Panc1 (cell line): ENCODE data around the gene FBXW12. TPM values are rescaled to one million over a fixed set of nuclear protein-coding genes. Genes with fewer than 3 reads are reported as not detected.
"Not testable (repeated sequence)": the region's sequence is repeated elsewhere in the genome, so short reads cannot be mapped to it uniquely, and the experiment has no call there.

ENCODE experiments used
- ATAC-seq: fragments of 200-7000 bp; cut with Tn5 transposase; 2 replicates; pipeline ENCODE4 v1.9.1; 2020; ENCODE audit warnings: mild to moderate bottlenecking, moderate library complexity
- BruUV-seq: library from RNA; stranded (reverse); fragments of 400-500 nt; replicated peaks from 2 replicates; lab custom pipeline; 2021; lab: Mats Ljungman, UMichigan
- CTCF ChIA-PET: fragments of 300-600 bp; sonication (Branson Sonifier 250); formaldehyde crosslinking; loops from one replicate; lab custom pipeline; 2022; ENCODE audit warnings: antibody characterized with exemption; lab: Charles Lee
- POLR2A ChIA-PET: fragments of 300-600 bp; sonication (Branson Sonifier 250); formaldehyde crosslinking; loops from one replicate; lab custom pipeline; 2022; ENCODE audit warnings: antibody characterized with exemption; lab: Charles Lee
- DNase-seq: peaks from one replicate; pipeline ENCODE4 v3.0.0-alpha.2; 2010; ENCODE audit warnings: low read depth, low spot score
- H3K27ac ChIP-seq: 2 replicates; pipeline ENCODE4 v1.5.1; 2011; ENCODE audit warnings: mild to moderate bottlenecking, low read length, inconsistent platforms
- H3K27me3 ChIP-seq: fragments of 200-500 bp; sonication (Bioruptor generic); 2 replicates; pipeline ENCODE4 v1.6.0; 2014; ENCODE audit warnings: low read length, inconsistent platforms; ENCODE audit not compliant: control insufficient read depth, insufficient read depth
- H3K36me3 ChIP-seq: fragments of 200-500 bp; sonication (Bioruptor generic); 2 replicates; pipeline ENCODE4 v1.5.1; 2014; ENCODE audit warnings: inconsistent platforms, mild to moderate bottlenecking, low read length, moderate library complexity; ENCODE audit not compliant: control insufficient read depth, insufficient read depth
- H3K4me1 ChIP-seq: 2 replicates; pipeline ENCODE4 v1.5.1; 2011; ENCODE audit warnings: inconsistent platforms, mild to moderate bottlenecking, low read length, moderate library complexity; ENCODE audit not compliant: control insufficient read depth, insufficient read depth
- H3K4me3 ChIP-seq, 2 experiments: 2 replicates each; pipeline ENCODE4 v1.5.1; 2011 to 2012; ENCODE audit warnings: low read depth in 2 of 2, low read length in 2 of 2, mild to moderate bottlenecking in 2 of 2, inconsistent platforms in 1 of 2, moderate library complexity in 1 of 2
- H3K9me3 ChIP-seq: fragments of 200-500 bp; sonication (Bioruptor generic); 2 replicates; pipeline ENCODE4 v1.5.1; 2014; ENCODE audit warnings: low read depth, mild to moderate bottlenecking, inconsistent platforms, low read length, moderate library complexity; ENCODE audit not compliant: control insufficient read depth, insufficient read depth
- POLR2AphosphoS5 ChIP-seq: IDR thresholded peaks from 2 replicates; pipeline ENCODE4 v1.6.1; 2012; ENCODE audit warnings: mild to moderate bottlenecking, low read depth, low read length, moderate library complexity
- SIN3A ChIP-seq: IDR thresholded peaks from 2 replicates; pipeline ENCODE4 v1.6.1; 2012; ENCODE audit warnings: low read depth, mild to moderate bottlenecking, low read length, moderate library complexity, borderline replicate concordance; ENCODE audit not compliant: insufficient read depth
- TCF7L2 ChIP-seq: IDR thresholded peaks from 2 replicates; pipeline ENCODE4 v1.6.1; 2011; ENCODE audit warnings: mild to moderate bottlenecking, low read depth, low read length, inconsistent platforms
- in situ Hi-C: cut with HindIII; loops from 2 replicates; pipeline ENCODE4 v1.10.0; 2016; ENCODE audit warnings: low sequenced_read_pairs, low pct_unique_long_range_greater_than_20kb
- intact Hi-C: fragments of 100-400 bp; cut with micrococcal nuclease; formaldehyde crosslinking; loops from one replicate; pipeline ENCODE4 v1.10.0; 2022; ENCODE audit not compliant: unreplicated experiment
- total RNA-seq: library from RNA; stranded (reverse); gene quantifications from one replicate; pipeline ENCODE4 v1.2.1, GENCODE V29; 2021; ENCODE audit not compliant: unreplicated experiment
- TF ChIP-seq, protein P1 (sequence below): fragments of 450-650 bp; IDR thresholded peaks from 2 replicates; pipeline ENCODE4 v1.5.1; 2017; ENCODE audit warnings: mild to moderate bottlenecking
- TF ChIP-seq, protein P2 (sequence below), 2 experiments: IDR thresholded peaks; 2 replicates each; pipeline ENCODE4 v1.6.1; 2011 to 2012; ENCODE audit warnings: low read depth in 2 of 2, control low read depth in 1 of 2, low read length in 1 of 2, mild to moderate bottlenecking in 1 of 2, moderate library complexity in 1 of 2; ENCODE audit not compliant: insufficient read depth in 1 of 2

FBXW12 gene
- total RNA-seq, 1 experiment from 2014 or later: not detected

- Histone ChIP-seq H3K4me3 (no peak overlapping the region), H3K27ac (no peak overlapping the region), H3K27me3 (no peaks in the 10 kb centered on the region), H3K9me3 (no peaks in the 10 kb centered on the region), H3K4me1 (no peaks in the 10 kb centered on the region), H3K36me3 (no peaks in the 10 kb centered on the region)
- BruUV-seq: no TSS peak
- ATAC-seq (peak; percentile 80), DNase-seq (peak; percentile 32)
- in situ Hi-C loops (no loop called here), intact Hi-C loops (loop anchor here (5.0 kb wide), 1 partner anchor 36 kb away; no protein-coding TSS in a partner anchor)
- no peak for TF ChIP-seq SIN3A
- TF ChIP-seq, protein P1, sequence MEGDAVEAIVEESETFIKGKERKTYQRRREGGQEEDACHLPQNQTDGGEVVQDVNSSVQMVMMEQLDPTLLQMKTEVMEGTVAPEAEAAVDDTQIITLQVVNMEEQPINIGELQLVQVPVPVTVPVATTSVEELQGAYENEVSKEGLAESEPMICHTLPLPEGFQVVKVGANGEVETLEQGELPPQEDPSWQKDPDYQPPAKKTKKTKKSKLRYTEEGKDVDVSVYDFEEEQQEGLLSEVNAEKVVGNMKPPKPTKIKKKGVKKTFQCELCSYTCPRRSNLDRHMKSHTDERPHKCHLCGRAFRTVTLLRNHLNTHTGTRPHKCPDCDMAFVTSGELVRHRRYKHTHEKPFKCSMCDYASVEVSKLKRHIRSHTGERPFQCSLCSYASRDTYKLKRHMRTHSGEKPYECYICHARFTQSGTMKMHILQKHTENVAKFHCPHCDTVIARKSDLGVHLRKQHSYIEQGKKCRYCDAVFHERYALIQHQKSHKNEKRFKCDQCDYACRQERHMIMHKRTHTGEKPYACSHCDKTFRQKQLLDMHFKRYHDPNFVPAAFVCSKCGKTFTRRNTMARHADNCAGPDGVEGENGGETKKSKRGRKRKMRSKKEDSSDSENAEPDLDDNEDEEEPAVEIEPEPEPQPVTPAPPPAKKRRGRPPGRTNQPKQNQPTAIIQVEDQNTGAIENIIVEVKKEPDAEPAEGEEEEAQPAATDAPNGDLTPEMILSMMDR: peak; percentile 81
- ChIA-PET CTCF (interaction anchor here (0.6 to 5.2 kb wide), 11 partner anchors 13 to 1503 kb away, joined by 3 to 98 read pairs (median 4); partner anchors contain the start of genes CCDC51, MST1R and TMA7), POLR2A (interaction anchor here (0.6 to 0.9 kb wide), 2 partner anchors 35 to 93 kb away, joined by 3 to 4 read pairs; no protein-coding TSS in a partner anchor)
Observed at GRCh38 chr3:48400824-48401433, 28.9 kb downstream of the FBXW12 start.

GRCh38 chr3:48401434-48401901, 29.4 kb downstream of the FBXW12 start:
- CTCF ChIA-PET: interaction anchor here (0.6 to 5.2 kb wide), 10 partner anchors 13 to 209 kb away, joined by 3 to 98 read pairs (median 6); partner anchors contain the start of genes CCDC51 and TMA7
- DNase-seq, H3K9me3 ChIP-seq, H3K36me3 ChIP-seq, H3K4me1 ChIP-seq, in situ Hi-C loops, BruUV-seq, H3K4me3 ChIP-seq, H3K27me3 ChIP-seq, H3K27ac ChIP-seq, ATAC-seq: not testable (repeated sequence)
- POLR2A ChIA-PET: interaction anchor here (0.5 to 0.9 kb wide), 3 partner anchors 35 to 92 kb away, joined by 3 to 5 read pairs (median 4); no protein-coding TSS in a partner anchor
- intact Hi-C loops: loop anchor here (5.0 kb wide), 1 partner anchor 36 kb away; no protein-coding TSS in a partner anchor

DNA sequence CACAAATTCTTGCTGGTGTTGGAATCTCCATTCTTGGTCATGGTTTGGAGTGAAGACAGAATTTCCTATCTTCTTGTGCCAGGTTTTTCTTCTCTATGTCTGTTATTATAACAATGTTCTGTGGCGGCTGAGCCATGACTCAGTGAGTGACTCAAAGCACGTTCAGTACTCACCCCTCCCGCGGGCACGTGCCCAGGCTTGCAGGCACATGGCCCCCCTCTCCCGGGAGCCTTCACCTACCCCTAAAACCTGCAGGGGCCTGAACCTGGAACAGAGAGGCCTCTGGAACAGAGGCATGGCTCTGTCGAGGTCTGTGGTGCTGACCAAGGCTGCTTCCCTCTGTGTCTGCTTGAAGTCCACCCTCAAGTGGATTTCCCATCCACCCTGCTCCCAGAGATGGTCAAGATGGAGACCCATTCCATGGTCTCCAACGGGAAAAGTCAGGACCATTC, 30.3 kb downstream of the FBXW12 start:
- CTCF ChIA-PET: interaction anchor here (5.2 kb wide), 1 partner anchor 34 kb away, joined by 98 read pairs; no protein-coding TSS in a partner anchor
- intact Hi-C loops: loop anchor here (5.0 kb wide), 1 partner anchor 35 kb away; no protein-coding TSS in a partner anchor
- no peak for DNase-seq
- ATAC-seq: 0 out of 2 replicates have a peak, but pooled peaks have one; percentile 38
- no TSS peak for BruUV-seq
- Histone ChIP-seq H3K36me3 (no peaks in the 10 kb centered on the region), H3K9me3 (no peaks in the 10 kb centered on the region), H3K4me1 (no peaks in the 10 kb centered on the region), H3K4me3 (no peak overlapping the region), H3K27me3 (no peaks in the 10 kb centered on the region), H3K27ac (no peak overlapping the region)
- TF ChIP-seq POLR2AphosphoS5: no peak
- TF ChIP-seq, protein P1: no peak
- TF ChIP-seq SIN3A: no peak
- TF ChIP-seq, protein P2, sequence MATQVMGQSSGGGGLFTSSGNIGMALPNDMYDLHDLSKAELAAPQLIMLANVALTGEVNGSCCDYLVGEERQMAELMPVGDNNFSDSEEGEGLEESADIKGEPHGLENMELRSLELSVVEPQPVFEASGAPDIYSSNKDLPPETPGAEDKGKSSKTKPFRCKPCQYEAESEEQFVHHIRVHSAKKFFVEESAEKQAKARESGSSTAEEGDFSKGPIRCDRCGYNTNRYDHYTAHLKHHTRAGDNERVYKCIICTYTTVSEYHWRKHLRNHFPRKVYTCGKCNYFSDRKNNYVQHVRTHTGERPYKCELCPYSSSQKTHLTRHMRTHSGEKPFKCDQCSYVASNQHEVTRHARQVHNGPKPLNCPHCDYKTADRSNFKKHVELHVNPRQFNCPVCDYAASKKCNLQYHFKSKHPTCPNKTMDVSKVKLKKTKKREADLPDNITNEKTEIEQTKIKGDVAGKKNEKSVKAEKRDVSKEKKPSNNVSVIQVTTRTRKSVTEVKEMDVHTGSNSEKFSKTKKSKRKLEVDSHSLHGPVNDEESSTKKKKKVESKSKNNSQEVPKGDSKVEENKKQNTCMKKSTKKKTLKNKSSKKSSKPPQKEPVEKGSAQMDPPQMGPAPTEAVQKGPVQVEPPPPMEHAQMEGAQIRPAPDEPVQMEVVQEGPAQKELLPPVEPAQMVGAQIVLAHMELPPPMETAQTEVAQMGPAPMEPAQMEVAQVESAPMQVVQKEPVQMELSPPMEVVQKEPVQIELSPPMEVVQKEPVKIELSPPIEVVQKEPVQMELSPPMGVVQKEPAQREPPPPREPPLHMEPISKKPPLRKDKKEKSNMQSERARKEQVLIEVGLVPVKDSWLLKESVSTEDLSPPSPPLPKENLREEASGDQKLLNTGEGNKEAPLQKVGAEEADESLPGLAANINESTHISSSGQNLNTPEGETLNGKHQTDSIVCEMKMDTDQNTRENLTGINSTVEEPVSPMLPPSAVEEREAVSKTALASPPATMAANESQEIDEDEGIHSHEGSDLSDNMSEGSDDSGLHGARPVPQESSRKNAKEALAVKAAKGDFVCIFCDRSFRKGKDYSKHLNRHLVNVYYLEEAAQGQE (IDR thresholded peaks at IDR 0.05; ENCODE audit: insufficient read depth in 1 of 2, low read depth in 2 of 2, low read length in 1 of 2): no peak
- TF ChIP-seq TCF7L2: no peak
- POLR2A ChIA-PET: interaction anchor here (0.7 kb wide), 1 partner anchor 31 kb away, joined by 3 read pairs; no protein-coding TSS in a partner anchor
- in situ Hi-C loops: no loop called here
